Thyroid gland (tissue), 4 donors: Measurements from ENCODE around the gene TENM3.

Experiments used
- CTCF ChIP-seq, 6 experiments: fragments of 200-600 bp in 3 of 6; fragments of 450-650 bp in 3 of 6; sonication (generic) in 3 of 6; IDR thresholded peaks; one replicate each; pipeline ENCODE4 v1.5.1; 2016 to 2019; ENCODE audit warnings: antibody characterized with exemption in 6 of 6, mild to moderate bottlenecking in 2 of 6, inconsistent platforms in 1 of 6, moderate library complexity in 1 of 6
- POLR2A ChIP-seq, 2 donors: fragments of 450-650 bp; IDR thresholded peaks; one replicate each; pipeline ENCODE4 v1.6.1; 2017; ENCODE audit warnings: antibody characterized with exemption in 2 of 2, mild to moderate bottlenecking in 2 of 2, moderate library complexity in 1 of 2

GRCh38 chr4:182286931-182287330, 43.7 kb downstream of the TENM3 start:
- no peak for TF ChIP-seq CTCF (IDR thresholded peaks at IDR 0.05)
- TF ChIP-seq POLR2A (IDR thresholded peaks at IDR 0.05) = no peak
